HCT116 (cell line): ENCODE results near the gene NSMCE1. TPM values are rescaled to one million over a fixed set of nuclear protein-coding genes. Genes with fewer than 3 reads are reported as not detected.

Experiments used
- ATAC-seq: fragments of 200-7000 bp; cut with Tn5 transposase; 2 replicates; pipeline ENCODE4 v1.9.1; 2020; ENCODE audit warnings: mild to moderate bottlenecking, moderate library complexity
- BruUV-seq: library from RNA; stranded (reverse); fragments of 400-500 nt; replicated peaks from 2 replicates; lab custom pipeline; 2021; lab: Mats Ljungman, UMichigan
- CTCF ChIA-PET: fragments of 300-600 bp; sonication (Branson Sonifier 250); formaldehyde crosslinking; loops from one replicate; lab custom pipeline; 2021; ENCODE audit warnings: antibody characterized with exemption; lab: Charles Lee
- POLR2A ChIA-PET: fragments of 300-600, 350-600 bp; sonication (Branson Sonifier 250); formaldehyde crosslinking; loops from one replicate; lab custom pipeline; 2021; ENCODE audit warnings: antibody characterized with exemption; lab: Charles Lee
- RAD21 ChIA-PET, 2 experiments: fragments of 300-600 bp; sonication (Branson Sonifier 250); formaldehyde crosslinking; loops; one replicate each; lab custom pipeline; 2023; ENCODE audit warnings: low total read pairs in 2 of 2; ENCODE audit not compliant: uncharacterized antibody in 2 of 2, unreplicated experiment in 2 of 2, low non-redundant PET in 1 of 2; lab: Charles Lee
- DNase-seq: peaks from one replicate; pipeline ENCODE4 v3.0.0-alpha.2; 2010; ENCODE audit warnings: low read depth, low spot score
- H2AFZ ChIP-seq: fragments of 200-600 bp; shearing (Covaris generic), sonication (generic); 2 replicates; pipeline ENCODE4 v1.6.1; 2017; ENCODE audit warnings: low read depth, mixed run types, mixed read lengths, antibody characterized with exemption, low read length; ENCODE audit not compliant: poor library complexity, severe bottlenecking
- H3K27ac ChIP-seq: 2 replicates; pipeline ENCODE4 v1.5.1; 2012; ENCODE audit warnings: low read depth, low read length
- H3K27me3 ChIP-seq: fragments of 200-600 bp; sonication (generic); 2 replicates; pipeline ENCODE4 v1.6.1; 2016; ENCODE audit warnings: mixed run types, low read length, mixed read lengths; ENCODE audit not compliant: insufficient read depth
- H3K36me3 ChIP-seq, 2 experiments: fragments of 200-500 bp in 1 of 2; fragments of 200-600 bp in 1 of 2; sonication (Bioruptor generic) in 1 of 2; sonication (generic) in 1 of 2; 2 replicates each; pipeline versions ENCODE4 v1.5.1 to v1.6.1; 2014 to 2016; ENCODE audit warnings: low read length in 2 of 2, inconsistent platforms in 1 of 2, mixed read lengths in 1 of 2, mixed run types in 1 of 2; ENCODE audit not compliant: insufficient read depth in 2 of 2, control insufficient read depth in 1 of 2
- H3K4me1 ChIP-seq, 2 experiments: fragments of 200-600 bp in 1 of 2; sonication (generic) in 1 of 2; 2 replicates each; pipeline versions ENCODE4 v1.5.1 to v1.6.1; 2012 to 2017; ENCODE audit warnings: low read length in 2 of 2, inconsistent platforms in 1 of 2, mild to moderate bottlenecking in 1 of 2, mixed read lengths in 1 of 2, mixed run types in 1 of 2, moderate library complexity in 1 of 2; ENCODE audit not compliant: insufficient read depth in 2 of 2, control insufficient read depth in 1 of 2
- H3K4me2 ChIP-seq: fragments of 200-600 bp; sonication (generic); 2 replicates; pipeline ENCODE4 v1.6.1; 2017; ENCODE audit warnings: mixed run types, low read length, mixed read lengths
- H3K4me3 ChIP-seq, 2 experiments: fragments of 200-600 bp in 1 of 2; sonication (generic) in 1 of 2; replicated peaks in 1 of 2; 2 replicates each; pipeline ENCODE4 v1.5.1; 2011 to 2016; ENCODE audit warnings: low read length in 2 of 2, control low read depth in 1 of 2, low read depth in 1 of 2, mild to moderate bottlenecking in 1 of 2, mixed read lengths in 1 of 2, mixed run types in 1 of 2
- H3K79me2 ChIP-seq: fragments of 200-600 bp; sonication (generic); 2 replicates; pipeline ENCODE4 v1.6.1; 2017; ENCODE audit warnings: mild to moderate bottlenecking, mixed run types, low read length, moderate library complexity, mixed read lengths; ENCODE audit not compliant: insufficient read depth
- H3K9ac ChIP-seq: fragments of 200-600 bp; sonication (generic); 2 replicates; pipeline ENCODE4 v1.6.1; 2016; ENCODE audit warnings: low read length, mixed read lengths
- H3K9me2 ChIP-seq: fragments of 200-600 bp; sonication (generic), shearing (Covaris generic); 2 replicates; pipeline ENCODE4 v1.6.1; 2017; ENCODE audit warnings: mixed run types, mild to moderate bottlenecking, moderate library complexity; ENCODE audit not compliant: insufficient read depth
- H3K9me3 ChIP-seq, 2 experiments: fragments of 200-500 bp in 1 of 2; fragments of 200-600 bp in 1 of 2; sonication (Bioruptor generic) in 1 of 2; sonication (generic) in 1 of 2; 2 replicates each; pipeline ENCODE4 v1.6.1; 2014 to 2017; ENCODE audit warnings: low read length in 2 of 2, mixed read lengths in 2 of 2, inconsistent platforms in 1 of 2, low read depth in 1 of 2, mild to moderate bottlenecking in 1 of 2, mixed run types in 1 of 2, moderate library complexity in 1 of 2; ENCODE audit not compliant: control insufficient read depth in 1 of 2, insufficient read depth in 1 of 2
- H4K20me1 ChIP-seq: fragments of 200-600 bp; sonication (generic), shearing (Covaris generic); 2 replicates; pipeline ENCODE4 v1.6.1; 2017; ENCODE audit warnings: mixed run types, mild to moderate bottlenecking, moderate library complexity; ENCODE audit not compliant: insufficient read depth
- EZH2phosphoT487 ChIP-seq: fragments of 200-600 bp; IDR thresholded peaks from 2 replicates; pipeline ENCODE4 v1.6.1; 2018; ENCODE audit warnings: antibody characterized with exemption, borderline replicate concordance
- RAD21 ChIP-seq: IDR thresholded peaks from 2 replicates; pipeline ENCODE4 v1.6.1; 2012; ENCODE audit warnings: low read depth, mild to moderate bottlenecking
- SIN3A ChIP-seq: IDR thresholded peaks from 2 replicates; pipeline ENCODE4 v1.6.1; 2012; ENCODE audit warnings: low read depth
- intact Hi-C: fragments of 100-400 bp; cut with micrococcal nuclease; formaldehyde crosslinking; loops from 2 replicates; pipeline ENCODE4 v1.10.0; 2022
- total RNA-seq: library from RNA; stranded (reverse); gene quantifications from one replicate; pipeline ENCODE4 v1.2.1, GENCODE V29; 2021; ENCODE audit not compliant: unreplicated experiment
- TF ChIP-seq, protein P1 (sequence below): IDR thresholded peaks from 2 replicates; pipeline ENCODE4 v1.6.1; 2012
- TF ChIP-seq, protein P2 (sequence below), 3 experiments: fragments of 200-600 bp in 1 of 3; sonication (generic) in 1 of 3; IDR thresholded peaks in 2 of 3; conservative IDR thresholded peaks in 1 of 3; 2 replicates each; pipeline ENCODE4 v1.5.1; 2012 to 2017; ENCODE audit warnings: low read depth in 2 of 3, low read length in 2 of 3, antibody characterized with exemption in 1 of 3, borderline replicate concordance in 1 of 3, control low read depth in 1 of 3, mild to moderate bottlenecking in 1 of 3, mixed read lengths in 1 of 3, mixed run types in 1 of 3, moderate library complexity in 1 of 3; ENCODE audit not compliant: insufficient read depth in 1 of 3
- TF ChIP-seq, protein P3 (sequence below): IDR thresholded peaks from 2 replicates; pipeline ENCODE4 v1.6.1; 2012

The NSMCE1 gene
- total RNA-seq, 1 experiment from 2014 or later = 85.6 TPM

DNA sequence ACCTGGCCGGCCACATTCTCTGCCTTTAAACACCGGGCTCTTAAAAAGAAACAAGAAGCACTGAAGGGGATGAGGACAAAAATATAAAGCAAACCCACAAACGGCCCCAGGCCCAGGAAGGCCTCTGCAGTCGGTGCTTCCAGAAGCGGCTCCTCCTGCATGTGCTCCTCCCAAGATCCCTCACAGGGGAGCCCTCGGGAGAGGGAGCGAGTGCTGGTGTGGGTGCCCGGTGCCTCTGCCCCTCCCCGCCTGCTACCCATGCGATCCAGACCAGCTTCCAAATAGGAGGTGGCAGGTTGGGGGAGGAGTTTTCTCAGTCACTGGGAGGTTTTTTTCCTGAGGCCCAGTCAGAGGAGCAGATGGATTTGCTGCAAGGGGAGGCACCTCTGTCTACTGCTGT, 49.4 kb downstream of the NSMCE1 start:
- POLR2A ChIA-PET = no interaction called here

More for the DNA sequence above, 49.4 kb downstream of the NSMCE1 start:
- Histone ChIP-seq H3K4me2 (no peak overlapping the region), H4K20me1 (no peaks in the 10 kb centered on the region), H3K9me3 (no peaks in the 10 kb centered on the region), H3K9ac (no peak overlapping the region), H3K36me3 (no peaks in the 10 kb centered on the region), H3K27me3 (no peaks in the 10 kb centered on the region), H2AFZ (no peak overlapping the region), H3K27ac (no peak overlapping the region), H3K79me2 (no peaks in the 10 kb centered on the region), H3K4me3 (no peak overlapping the region), H3K9me2 (no peaks in the 10 kb centered on the region), H3K4me1 (peaks cover 8 to 14% of the 10 kb centered on the region in 2 experiments; a peak in 3 of 4 replicates)
- DNase-seq (no peak), ATAC-seq (no peak)
- no peak for TF ChIP-seq RAD21
- TF ChIP-seq, protein P1, sequence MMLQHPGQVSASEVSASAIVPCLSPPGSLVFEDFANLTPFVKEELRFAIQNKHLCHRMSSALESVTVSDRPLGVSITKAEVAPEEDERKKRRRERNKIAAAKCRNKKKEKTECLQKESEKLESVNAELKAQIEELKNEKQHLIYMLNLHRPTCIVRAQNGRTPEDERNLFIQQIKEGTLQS = no peak
- no peak for TF ChIP-seq SIN3A
- TF ChIP-seq, protein P2, sequence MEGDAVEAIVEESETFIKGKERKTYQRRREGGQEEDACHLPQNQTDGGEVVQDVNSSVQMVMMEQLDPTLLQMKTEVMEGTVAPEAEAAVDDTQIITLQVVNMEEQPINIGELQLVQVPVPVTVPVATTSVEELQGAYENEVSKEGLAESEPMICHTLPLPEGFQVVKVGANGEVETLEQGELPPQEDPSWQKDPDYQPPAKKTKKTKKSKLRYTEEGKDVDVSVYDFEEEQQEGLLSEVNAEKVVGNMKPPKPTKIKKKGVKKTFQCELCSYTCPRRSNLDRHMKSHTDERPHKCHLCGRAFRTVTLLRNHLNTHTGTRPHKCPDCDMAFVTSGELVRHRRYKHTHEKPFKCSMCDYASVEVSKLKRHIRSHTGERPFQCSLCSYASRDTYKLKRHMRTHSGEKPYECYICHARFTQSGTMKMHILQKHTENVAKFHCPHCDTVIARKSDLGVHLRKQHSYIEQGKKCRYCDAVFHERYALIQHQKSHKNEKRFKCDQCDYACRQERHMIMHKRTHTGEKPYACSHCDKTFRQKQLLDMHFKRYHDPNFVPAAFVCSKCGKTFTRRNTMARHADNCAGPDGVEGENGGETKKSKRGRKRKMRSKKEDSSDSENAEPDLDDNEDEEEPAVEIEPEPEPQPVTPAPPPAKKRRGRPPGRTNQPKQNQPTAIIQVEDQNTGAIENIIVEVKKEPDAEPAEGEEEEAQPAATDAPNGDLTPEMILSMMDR (IDR thresholded peaks at IDR 0.05 in 2 of 3, conservative IDR thresholded peaks at IDR 0.05 in 1 of 3; ENCODE audit: borderline replicate concordance in 1 of 3, insufficient read depth in 1 of 3, low read depth in 2 of 3, low read length in 2 of 3) = no peak
- TF ChIP-seq, protein P3, sequence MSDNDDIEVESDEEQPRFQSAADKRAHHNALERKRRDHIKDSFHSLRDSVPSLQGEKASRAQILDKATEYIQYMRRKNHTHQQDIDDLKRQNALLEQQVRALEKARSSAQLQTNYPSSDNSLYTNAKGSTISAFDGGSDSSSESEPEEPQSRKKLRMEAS = no peak
- no peak for TF ChIP-seq EZH2phosphoT487
- CTCF ChIA-PET = interaction anchor here (0.7 kb wide), 1 partner anchor 16 kb away, joined by 3 read pairs; no protein-coding TSS in a partner anchor
- no TSS peak for BruUV-seq
- intact Hi-C loops = no loop called here
- RAD21 ChIA-PET = no interaction called here
